HepG2 (cell line): ENCODE results near the gene POFUT1. TPM values are rescaled to one million over a fixed set of nuclear protein-coding genes. Genes with fewer than 3 reads are reported as not detected.

Experiments
- ATF7 ChIP-seq, 2 experiments: fragments of 450-650 bp in 1 of 2; sonication (generic) in 1 of 2; formaldehyde crosslinking in 1 of 2; IDR thresholded peaks; 2 replicates each; pipeline versions ENCODE4 v1.4.0 to v1.6.1; 2016 to 2020; ENCODE audit warnings: antibody characterized with exemption in 1 of 2, mild to moderate bottlenecking in 1 of 2, missing genetic modification reagents in 1 of 2
- CREB3 ChIP-seq: sonication (generic); formaldehyde crosslinking; IDR thresholded peaks from 2 replicates; pipeline ENCODE4 v1.5.0; 2020; ENCODE audit warnings: missing genetic modification reagents
- DRAP1 ChIP-seq: IDR thresholded peaks from 2 replicates; pipeline ENCODE4 v1.6.1; 2016; ENCODE audit warnings: missing genetic modification reagents, missing compliant biosample characterization
- FOSL2 ChIP-seq: sonication (generic); formaldehyde crosslinking; IDR thresholded peaks from 2 replicates; pipeline ENCODE4 v1.4.0; 2020; ENCODE audit warnings: missing genetic modification reagents
- FOXP1 ChIP-seq, 2 experiments: fragments of 450-650 bp in 1 of 2; IDR thresholded peaks; 2 replicates each; pipeline ENCODE4 v1.6.1; 2017 to 2018; ENCODE audit warnings: antibody characterized with exemption in 1 of 2
- GLMP ChIP-seq: sonication (generic); formaldehyde crosslinking; IDR thresholded peaks from 2 replicates; pipeline ENCODE4 v1.9.0; 2021; ENCODE audit warnings: missing genetic modification reagents, mild to moderate bottlenecking, borderline replicate concordance
- HNF1B ChIP-seq: sonication (generic); formaldehyde crosslinking; IDR thresholded peaks from 2 replicates; pipeline ENCODE4 v1.5.1; 2020; ENCODE audit warnings: mild to moderate bottlenecking, moderate library complexity, missing genetic modification reagents
- HNRNPK ChIP-seq: fragments of 200-400 bp; formaldehyde crosslinking; IDR thresholded peaks from 2 replicates; pipeline ENCODE4 v1.6.1; 2018; ENCODE audit warnings: low read length, low read depth, moderate library complexity, mild to moderate bottlenecking; ENCODE audit not compliant: poor library complexity, severe bottlenecking
- IRX3 ChIP-seq: sonication (generic); formaldehyde crosslinking; IDR thresholded peaks from 2 replicates; pipeline ENCODE4 v1.8.1; 2023; ENCODE audit warnings: mild to moderate bottlenecking, low read depth, missing genetic modification reagents, borderline replicate concordance
- MAX ChIP-seq: IDR thresholded peaks from 2 replicates; pipeline ENCODE4 v1.6.1; 2012; ENCODE audit warnings: inconsistent platforms
- STAG1 ChIP-seq: sonication (generic); formaldehyde crosslinking; IDR thresholded peaks from 2 replicates; pipeline ENCODE4 v1.4.0; 2020; ENCODE audit warnings: missing genetic modification reagents
- ZBTB38 ChIP-seq: sonication (generic); formaldehyde crosslinking; IDR thresholded peaks from 2 replicates; pipeline ENCODE4 v1.5.1; 2020; ENCODE audit warnings: mild to moderate bottlenecking, missing genetic modification reagents
- ZBTB44 ChIP-seq: sonication (generic); formaldehyde crosslinking; IDR thresholded peaks from 2 replicates; pipeline ENCODE4 v1.4.0; 2020; ENCODE audit warnings: missing genetic modification reagents
- ZNF142 ChIP-seq: sonication (generic); formaldehyde crosslinking; IDR thresholded peaks from 2 replicates; pipeline ENCODE4 v1.4.0; 2020; ENCODE audit warnings: missing genetic modification reagents
- ZNF30 ChIP-seq: sonication (generic); formaldehyde crosslinking; IDR thresholded peaks from 2 replicates; pipeline ENCODE4 v1.5.0; 2020; ENCODE audit warnings: mild to moderate bottlenecking, missing genetic modification reagents
- polyA plus RNA-seq, 8 experiments: library from polyadenylated mRNA; depleted of rRNA in 3 of 8; stranded (reverse) in 7 of 8; unstranded in 1 of 8; fragments of >200 nt; fragmentation: Illumina TruSeq in 4 of 8; extraction: Trizol in 4 of 8; gene quantifications; 2 replicates each; pipeline versions ENCODE4 v1.2.1 to v1.2.3, GENCODE V29; 2011 to 2016; ENCODE audit warnings: low read depth in 4 of 8, missing spikeins in 1 of 8, mixed read lengths in 1 of 8; ENCODE audit not compliant: insufficient read depth in 1 of 8
- total RNA-seq, 5 experiments: library from RNA; depleted of rRNA; stranded (reverse); fragments of >200 nt; fragmentation: Illumina TruSeq; extraction: Trizol; gene quantifications; 2 replicates each; pipeline ENCODE4 v1.2.3, GENCODE V29; 2016; ENCODE audit warnings: low read depth in 1 of 5

POFUT1 gene
- total and polyA plus RNA-seq, 2 of the 13 experiments (the other 11 are each of a cell fraction or from before 2014, with no cell fraction given) = 35.5 to 58.3 TPM

GRCh38 chr20:32209850-32210605 is 2.3 kb downstream of the POFUT1 start (continued):
- TF ChIP-seq HNF1B (CRISPR knock-in tag) = no peak
- no peak for TF ChIP-seq ZBTB44 (CRISPR knock-in tag)
- TF ChIP-seq GLMP (CRISPR knock-in tag) = no peak
- no peak for TF ChIP-seq ZNF142 (CRISPR knock-in tag)
- no peak for TF ChIP-seq STAG1 (CRISPR knock-in tag)
- no peak for TF ChIP-seq IRX3 (CRISPR knock-in tag)
- TF ChIP-seq HNRNPK = no peak
- peak; percentile 18; the same call in 1 of the 2 replicates for TF ChIP-seq ZBTB38
- no peak for TF ChIP-seq CREB3 (CRISPR knock-in tag)
- no peak for TF ChIP-seq FOXP1 (IDR thresholded peaks at IDR 0.05)
- TF ChIP-seq FOXP1 (CRISPR knock-in tag; IDR thresholded peaks at IDR 0.05) = no peak
- TF ChIP-seq FOSL2 (CRISPR knock-in tag) = no peak
- TF ChIP-seq DRAP1 (CRISPR knock-in tag) = no peak
- no peak for TF ChIP-seq MAX
- TF ChIP-seq ZNF30 (CRISPR knock-in tag) = no peak
- no peak for TF ChIP-seq ATF7 (IDR thresholded peaks at IDR 0.05)
- TF ChIP-seq ATF7 (CRISPR knock-in tag; IDR thresholded peaks at IDR 0.05) = 0 out of 2 replicates have a peak, but pooled peaks have one; percentile 44
